Measurements from ENCODE around the gene RDH14. TPM values are rescaled to one million over a fixed set of nuclear protein-coding genes. Genes with fewer than 3 reads are reported as not detected.

RDH14 gene
- total RNA-seq, 2 experiments from 2014 or later = 18.8 to 19.4 TPM

DNA sequence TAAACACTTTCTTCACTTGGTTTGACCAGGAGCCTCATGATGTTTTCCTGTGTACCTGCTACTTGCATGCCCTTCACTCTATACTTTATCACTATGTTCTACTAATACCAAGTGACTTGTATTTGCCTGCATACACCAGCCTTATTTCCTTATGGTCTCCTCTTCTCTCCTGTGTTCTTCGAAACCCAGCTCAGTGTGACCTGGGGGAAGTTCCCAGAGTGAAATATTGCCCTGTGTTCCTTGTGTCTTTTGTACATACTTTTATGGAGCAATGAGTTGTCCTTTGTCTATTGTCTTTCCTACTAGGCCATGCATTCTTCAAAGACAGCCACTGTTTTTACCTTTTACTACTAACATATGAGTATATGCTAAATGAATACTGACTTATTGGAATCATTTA is 28.3 kb upstream of the RDH14 start:
- no peak overlapping the region for H3K27ac Mint-ChIP-seq
- no peak overlapping the region for H3K4me3 Mint-ChIP-seq
- peaks cover 11% of the 10 kb centered on the region for H3K9me3 Mint-ChIP-seq
- ATAC-seq (no peak), DNase-seq (no peak)
- TF ChIP-seq, protein P1, sequence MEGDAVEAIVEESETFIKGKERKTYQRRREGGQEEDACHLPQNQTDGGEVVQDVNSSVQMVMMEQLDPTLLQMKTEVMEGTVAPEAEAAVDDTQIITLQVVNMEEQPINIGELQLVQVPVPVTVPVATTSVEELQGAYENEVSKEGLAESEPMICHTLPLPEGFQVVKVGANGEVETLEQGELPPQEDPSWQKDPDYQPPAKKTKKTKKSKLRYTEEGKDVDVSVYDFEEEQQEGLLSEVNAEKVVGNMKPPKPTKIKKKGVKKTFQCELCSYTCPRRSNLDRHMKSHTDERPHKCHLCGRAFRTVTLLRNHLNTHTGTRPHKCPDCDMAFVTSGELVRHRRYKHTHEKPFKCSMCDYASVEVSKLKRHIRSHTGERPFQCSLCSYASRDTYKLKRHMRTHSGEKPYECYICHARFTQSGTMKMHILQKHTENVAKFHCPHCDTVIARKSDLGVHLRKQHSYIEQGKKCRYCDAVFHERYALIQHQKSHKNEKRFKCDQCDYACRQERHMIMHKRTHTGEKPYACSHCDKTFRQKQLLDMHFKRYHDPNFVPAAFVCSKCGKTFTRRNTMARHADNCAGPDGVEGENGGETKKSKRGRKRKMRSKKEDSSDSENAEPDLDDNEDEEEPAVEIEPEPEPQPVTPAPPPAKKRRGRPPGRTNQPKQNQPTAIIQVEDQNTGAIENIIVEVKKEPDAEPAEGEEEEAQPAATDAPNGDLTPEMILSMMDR (IDR thresholded peaks at IDR 0.05) = no peak
- H3K4me1 Mint-ChIP-seq (ENCODE audit: low read depth) = no peaks in the 10 kb centered on the region
- intact Hi-C loops (cut with micrococcal nuclease) = no loop called here
- peaks cover 26% of the 10 kb centered on the region for H3K36me3 Mint-ChIP-seq (ENCODE audit: low read depth)
- POLR2A ChIA-PET = interaction anchor here (0.5 kb wide), 1 partner anchor 1510 kb away, joined by 3 read pairs; no protein-coding TSS in a partner anchor
- H3K27me3 Mint-ChIP-seq = no peaks in the 10 kb centered on the region
- CTCF ChIA-PET = no interaction called here

DNA sequence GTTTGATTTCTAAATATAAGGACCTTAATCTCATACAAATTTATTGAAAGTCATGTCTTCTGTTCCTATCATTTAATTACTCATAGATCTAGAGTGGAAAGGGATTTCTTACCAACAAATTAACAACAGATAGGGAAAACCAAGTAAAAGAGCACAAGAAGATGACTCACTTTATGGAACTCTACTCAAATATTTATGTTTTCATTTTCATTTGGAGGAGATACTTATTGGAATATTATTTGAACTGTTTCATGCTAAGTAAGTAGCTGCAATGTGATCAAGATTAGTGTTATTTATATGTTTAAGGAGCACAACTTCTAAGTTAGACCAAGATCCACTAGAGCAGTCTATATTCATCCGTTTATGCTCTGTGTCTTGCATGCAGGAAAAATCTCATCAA is 27.6 kb upstream of the RDH14 start:
- no peak for ATAC-seq
- TF ChIP-seq, protein P1 (IDR thresholded peaks at IDR 0.05) = no peak
- Mint-ChIP-seq H3K4me3 (no peak overlapping the region), H3K27ac (no peak overlapping the region), H3K36me3 (ENCODE audit: low read depth) (peaks cover 32% of the 10 kb centered on the region), H3K27me3 (no peaks in the 10 kb centered on the region), H3K9me3 (peaks cover 19% of the 10 kb centered on the region), H3K4me1 (ENCODE audit: low read depth) (no peaks in the 10 kb centered on the region)
- DNase-seq = no peak
- ChIA-PET POLR2A (no interaction called here), CTCF (no interaction called here)
- intact Hi-C loops (cut with micrococcal nuclease) = no loop called here

DNA sequence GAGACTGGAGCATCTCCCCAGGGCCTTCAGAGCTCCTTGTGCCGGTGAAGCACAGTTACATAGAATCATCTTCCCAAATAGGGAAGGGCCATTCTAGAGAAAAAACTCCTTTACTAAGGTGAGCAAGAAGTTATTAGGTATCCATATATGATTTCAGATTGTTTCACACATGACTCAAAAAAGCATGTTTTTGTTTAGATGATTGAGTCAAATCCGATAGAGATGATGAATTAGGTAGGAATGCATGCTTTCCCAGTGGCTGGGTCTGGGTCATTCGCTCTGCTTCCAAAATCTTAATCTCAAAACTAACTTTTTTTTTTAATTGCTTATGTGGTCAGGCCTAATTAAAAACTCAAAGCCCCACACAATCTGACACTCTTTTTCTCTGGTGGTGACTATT is 25.1 kb upstream of the RDH14 start:
- ChIA-PET POLR2A (no interaction called here), CTCF (no interaction called here)
- Mint-ChIP-seq H3K27me3 (no peaks in the 10 kb centered on the region), H3K4me3 (no peak overlapping the region), H3K9me3 (peaks cover 22% of the 10 kb centered on the region), H3K27ac (no peak overlapping the region), H3K36me3 (ENCODE audit: low read depth) (peaks cover 27% of the 10 kb centered on the region), H3K4me1 (ENCODE audit: low read depth) (no peaks in the 10 kb centered on the region)
- TF ChIP-seq, protein P1 (IDR thresholded peaks at IDR 0.05) = no peak
- DNase-seq = no peak
- intact Hi-C loops (cut with micrococcal nuclease) = no loop called here
- no peak for ATAC-seq

DNA sequence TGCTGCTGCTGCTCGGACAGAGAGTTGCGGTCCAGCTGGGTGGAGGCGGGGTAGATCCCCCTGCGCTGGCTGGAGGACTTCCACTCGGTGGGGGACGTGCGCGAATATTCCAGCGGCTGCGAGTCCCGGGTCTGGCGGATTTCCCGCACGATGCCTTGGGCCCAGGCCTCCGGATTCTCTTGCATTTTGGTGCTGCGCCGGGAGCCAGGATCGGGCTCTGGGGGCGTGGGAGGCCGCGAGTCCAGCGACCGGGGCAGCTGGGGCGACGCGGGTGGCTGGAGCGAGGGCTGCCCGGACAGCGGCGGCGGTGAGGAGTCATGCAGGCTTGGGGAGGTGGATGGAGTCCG is 24.1 kb upstream of the RDH14 start:
- ChIA-PET POLR2A (no interaction called here), CTCF (no interaction called here)
- TF ChIP-seq, protein P1 (IDR thresholded peaks at IDR 0.05) = no peak
- H3K27ac Mint-ChIP-seq = no peak overlapping the region
- intact Hi-C loops (cut with micrococcal nuclease) = no loop called here
- peaks cover 23% of the 10 kb centered on the region for H3K9me3 Mint-ChIP-seq
- no peak for ATAC-seq
- no peaks in the 10 kb centered on the region for H3K27me3 Mint-ChIP-seq
- DNase-seq = no peak
- H3K36me3 Mint-ChIP-seq (ENCODE audit: low read depth) = peaks cover 27% of the 10 kb centered on the region
- H3K4me3 Mint-ChIP-seq = no peak overlapping the region
- H3K4me1 Mint-ChIP-seq (ENCODE audit: low read depth) = no peaks in the 10 kb centered on the region

DNA sequence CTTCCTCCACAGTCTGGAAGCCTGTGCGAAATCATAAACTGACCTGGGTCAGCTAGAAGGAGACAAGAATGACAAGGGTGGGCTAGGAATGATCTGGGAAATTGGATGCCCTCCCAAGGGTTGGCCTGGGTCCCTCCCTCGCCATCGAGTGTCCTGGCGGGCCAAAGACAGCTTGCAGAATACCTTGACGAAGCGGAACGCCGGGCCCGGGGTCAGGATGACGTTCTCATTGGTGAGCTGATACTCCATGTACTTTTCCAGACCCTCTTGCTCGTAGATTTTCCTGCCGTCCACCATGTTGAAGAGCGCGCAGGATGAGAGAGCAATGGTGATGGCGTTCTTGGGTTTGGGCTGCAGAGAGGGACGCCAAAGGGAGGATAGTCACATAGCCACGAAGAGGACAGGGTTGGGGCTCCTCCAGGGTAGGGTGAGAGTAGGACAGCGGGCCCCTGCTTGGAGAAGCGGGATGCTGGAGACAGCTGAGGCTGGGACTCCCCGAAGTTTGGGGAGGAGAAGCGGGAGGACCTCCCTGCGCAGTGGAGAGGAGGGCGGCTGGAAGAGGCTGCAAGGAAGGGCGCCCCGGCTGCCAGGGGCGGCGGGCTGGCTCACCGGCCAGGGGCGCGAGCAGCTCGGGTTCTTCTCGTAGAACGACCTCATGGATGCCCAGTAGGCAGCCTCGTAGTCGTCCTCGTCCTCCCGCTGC is 23.6 kb upstream of the RDH14 start:
- TF ChIP-seq, protein P1 (IDR thresholded peaks at IDR 0.05) = no peak
- Mint-ChIP-seq H3K27ac (no peak overlapping the region), H3K4me1 (ENCODE audit: low read depth) (no peaks in the 10 kb centered on the region), H3K4me3 (no peak overlapping the region), H3K9me3 (peaks cover 28% of the 10 kb centered on the region), H3K27me3 (no peaks in the 10 kb centered on the region), H3K36me3 (ENCODE audit: low read depth) (peaks cover 27% of the 10 kb centered on the region)
- ChIA-PET POLR2A (no interaction called here), CTCF (no interaction called here)
- intact Hi-C loops (cut with micrococcal nuclease) = no loop called here
- no peak for DNase-seq
- ATAC-seq = no peak

All from activated CD8-positive, alpha-beta T cell treated with anti-CD3 and anti-CD28 coated beads for 36 hours (primary cell).